Measurements from ENCODE around the gene B4GALT2. TPM values are rescaled to one million over a fixed set of nuclear protein-coding genes. Genes with fewer than 3 reads are reported as not detected.

B4GALT2 gene
- total RNA-seq, 4 donors from 2014 or later: 2.3 to 45.8 (median 18.5) TPM

- no peak overlapping the region for H3K27ac ChIP-seq
- no peak for DNase-seq
- intact Hi-C loops (cut with DNase I; ENCODE audit: low total_unique reads): no loop called here
- no peaks in the 10 kb centered on the region for H3K9me3 ChIP-seq
- H3K27me3 ChIP-seq: no peaks in the 10 kb centered on the region
- TF ChIP-seq POLR2A (IDR thresholded peaks at IDR 0.05) (no peak), CTCF (IDR thresholded peaks at IDR 0.05) (no peak)
- H3K4me1 ChIP-seq: no peaks in the 10 kb centered on the region
- H3K36me3 ChIP-seq: no peaks in the 10 kb centered on the region
- no peak overlapping the region for H3K4me3 ChIP-seq
Measured at GRCh38 chr1:44014365-44015104, 35.5 kb downstream of the B4GALT2 start.

GRCh38 chr1:44015206-44015605, 36.2 kb downstream of the B4GALT2 start:
- Histone ChIP-seq H3K4me1 (no peaks in the 10 kb centered on the region), H3K4me3 (no peak overlapping the region), H3K27ac (no peak overlapping the region), H3K27me3 (no peaks in the 10 kb centered on the region), H3K9me3 (no peaks in the 10 kb centered on the region), H3K36me3 (no peaks in the 10 kb centered on the region)
- no peak for TF ChIP-seq POLR2A (IDR thresholded peaks at IDR 0.05)
- TF ChIP-seq CTCF (IDR thresholded peaks at IDR 0.05): no peak
- intact Hi-C loops (cut with DNase I; ENCODE audit: low total_unique reads): no loop called here
- no peak for DNase-seq

- intact Hi-C loops (cut with DNase I; ENCODE audit: low total_unique reads): no loop called here
- Histone ChIP-seq H3K4me3 (no peak overlapping the region), H3K36me3 (no peaks in the 10 kb centered on the region), H3K4me1 (no peaks in the 10 kb centered on the region), H3K27ac (no peak overlapping the region), H3K9me3 (no peaks in the 10 kb centered on the region), H3K27me3 (no peaks in the 10 kb centered on the region)
- DNase-seq: no peak
- TF ChIP-seq POLR2A (IDR thresholded peaks at IDR 0.05): no peak
- TF ChIP-seq CTCF (IDR thresholded peaks at IDR 0.05): no peak
Measured at GRCh38 chr1:44016041-44016889, 37.3 kb downstream of the B4GALT2 start.

GRCh38 chr1:44016890-44017400, 37.9 kb downstream of the B4GALT2 start:
- H3K27ac ChIP-seq: no peak overlapping the region
- H3K36me3 ChIP-seq: no peaks in the 10 kb centered on the region
- no peak overlapping the region for H3K4me3 ChIP-seq
- TF ChIP-seq CTCF (IDR thresholded peaks at IDR 0.05) (no peak), POLR2A (IDR thresholded peaks at IDR 0.05) (no peak)
- DNase-seq: no peak
- intact Hi-C loops (cut with DNase I; ENCODE audit: low total_unique reads): no loop called here
- H3K27me3 ChIP-seq: no peaks in the 10 kb centered on the region
- no peaks in the 10 kb centered on the region for H3K4me1 ChIP-seq
- H3K9me3 ChIP-seq: no peaks in the 10 kb centered on the region

DNA sequence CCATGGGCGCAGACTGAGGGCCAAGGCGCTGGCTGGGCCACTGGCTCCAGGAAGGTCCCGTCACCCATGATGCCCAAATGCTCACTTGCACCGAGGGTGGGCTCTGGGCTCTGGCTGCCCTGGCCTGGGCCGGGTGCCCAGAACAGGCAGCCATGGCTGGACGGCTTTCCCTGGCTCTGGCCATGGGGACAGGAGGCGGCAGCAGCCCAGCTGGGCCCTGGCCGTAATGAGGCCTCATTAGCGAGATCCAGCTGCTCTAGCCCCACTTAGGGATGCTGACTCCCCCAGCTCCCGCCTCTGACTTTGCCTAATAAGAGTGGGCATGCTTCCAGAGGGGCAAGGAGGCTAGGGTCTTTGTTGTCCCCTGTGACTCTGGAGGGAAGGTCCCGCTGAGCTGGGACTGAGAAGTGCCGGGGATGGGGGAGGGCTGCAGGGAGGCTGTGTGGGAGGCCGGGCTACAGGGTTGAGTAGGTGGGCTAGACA, 40.5 kb downstream of the B4GALT2 start:
- Histone ChIP-seq H3K36me3 (no peaks in the 10 kb centered on the region), H3K4me3 (no peak overlapping the region), H3K9me3 (no peaks in the 10 kb centered on the region), H3K27me3 (no peaks in the 10 kb centered on the region), H3K27ac (no peak overlapping the region), H3K4me1 (no peaks in the 10 kb centered on the region)
- DNase-seq: no peak
- intact Hi-C loops (cut with DNase I; ENCODE audit: low total_unique reads): no loop called here
- TF ChIP-seq POLR2A (IDR thresholded peaks at IDR 0.05) (no peak), CTCF (IDR thresholded peaks at IDR 0.05) (no peak)
